ENCODE measurements around the gene TCEAL3.
"Not testable (repeated sequence)": the region's sequence is repeated elsewhere in the genome, so short reads cannot be mapped to it uniquely, and the experiment has no call there.

Gene TCEAL3

GRCh38 chrX:103607364-103608305 is at the start of gene TCEAL3:
Gene TCEAL3 (plus strand): TSS chrX:103607963. CDS start chrX:103609065, 1,102 bp downstream.
- DNase-seq (ENCODE audit: low read depth in 2 of 2) = peak in 1 of 2 donors; percentile 9

GRCh38 chrX:103560256-103560655 is 47.5 kb upstream of the TCEAL3 start:
- DNase-seq (ENCODE audit: low read depth in 2 of 2) = no peak

GRCh38 chrX:103562801-103563200 is 45.0 kb upstream of the TCEAL3 start:
- no peak for DNase-seq (ENCODE audit: low read depth in 2 of 2)

GRCh38 chrX:103565197-103565596 is 42.6 kb upstream of the TCEAL3 start:
- DNase-seq (ENCODE audit: low read depth in 2 of 2) = no peak

- no peak for DNase-seq (ENCODE audit: low read depth in 2 of 2)
Measured at GRCh38 chrX:103565752-103566151, 42.0 kb upstream of the TCEAL3 start.

GRCh38 chrX:103571121-103571520 is 36.6 kb upstream of the TCEAL3 start:
- no peak for DNase-seq (ENCODE audit: low read depth in 2 of 2)

- DNase-seq (ENCODE audit: low read depth in 2 of 2) = no peak
Measured at GRCh38 chrX:103571726-103572125, 36.0 kb upstream of the TCEAL3 start.

GRCh38 chrX:103573202-103573601 is 34.6 kb upstream of the TCEAL3 start:
- DNase-seq (ENCODE audit: low read depth in 2 of 2) = no peak

- no peak for DNase-seq (ENCODE audit: low read depth in 2 of 2)
Measured at GRCh38 chrX:103584596-103584995, 23.2 kb upstream of the TCEAL3 start.

GRCh38 chrX:103585411-103586313 is 22.1 kb upstream of the TCEAL3 start, which contains the start of gene TCEAL4:
Gene TCEAL4 (plus strand): TSS chrX:103585515. CDS start chrX:103586676, 1,161 bp downstream.
- DNase-seq (ENCODE audit: low read depth in 2 of 2) = no peak

GRCh38 chrX:103586314-103586646 is 21.5 kb upstream of the TCEAL3 start:
- DNase-seq (ENCODE audit: low read depth in 2 of 2) = no peak

- no peak for DNase-seq (ENCODE audit: low read depth in 2 of 2)
Measured at GRCh38 chrX:103586659-103587058, 21.1 kb upstream of the TCEAL3 start.

GRCh38 chrX:103592295-103592694 is 15.5 kb upstream of the TCEAL3 start:
- not testable (repeated sequence) for DNase-seq (ENCODE audit: low read depth in 2 of 2)

GRCh38 chrX:103595202-103595601 is 12.6 kb upstream of the TCEAL3 start:
- DNase-seq (ENCODE audit: low read depth in 2 of 2) = not testable (repeated sequence)

GRCh38 chrX:103608306-103608963 is 672 bp downstream of the TCEAL3 start:
- DNase-seq (ENCODE audit: low read depth in 2 of 2) = no peak

- no peak for DNase-seq (ENCODE audit: low read depth in 2 of 2)
Measured at GRCh38 chrX:103610282-103610681, 2.5 kb downstream of the TCEAL3 start.

- DNase-seq (ENCODE audit: low read depth in 2 of 2) = no peak
Measured at GRCh38 chrX:103613362-103613890, 5.7 kb downstream of the TCEAL3 start.

- no peak for DNase-seq (ENCODE audit: low read depth in 2 of 2)
Measured at GRCh38 chrX:103614999-103615398, 7.2 kb downstream of the TCEAL3 start.

GRCh38 chrX:103615781-103616371 is 8.1 kb downstream of the TCEAL3 start:
- no peak for DNase-seq (ENCODE audit: low read depth in 2 of 2)

- DNase-seq (ENCODE audit: low read depth in 2 of 2) = no peak
Measured at GRCh38 chrX:103616676-103617186, 9.0 kb downstream of the TCEAL3 start.

- no peak for DNase-seq (ENCODE audit: low read depth in 2 of 2)
Measured at GRCh38 chrX:103624111-103624510, 16.3 kb downstream of the TCEAL3 start.

Measured in stimulated activated CD8-positive, alpha-beta memory T cell treated with anti-CD3 and anti-CD28 coated beads, Interleukin-15, amount 100 ng/mL, for 48 hours (primary cell).